ENCODE measurements around the gene CKMT1A. TPM values are rescaled to one million over a fixed set of nuclear protein-coding genes. Genes with fewer than 3 reads are reported as not detected.
"Not testable (repeated sequence)": the region's sequence is repeated elsewhere in the genome, so short reads cannot be mapped to it uniquely, and the experiment has no call there.

Gene CKMT1A
- total RNA-seq, 1 experiment from 2014 or later: 37.4 TPM

DNA sequence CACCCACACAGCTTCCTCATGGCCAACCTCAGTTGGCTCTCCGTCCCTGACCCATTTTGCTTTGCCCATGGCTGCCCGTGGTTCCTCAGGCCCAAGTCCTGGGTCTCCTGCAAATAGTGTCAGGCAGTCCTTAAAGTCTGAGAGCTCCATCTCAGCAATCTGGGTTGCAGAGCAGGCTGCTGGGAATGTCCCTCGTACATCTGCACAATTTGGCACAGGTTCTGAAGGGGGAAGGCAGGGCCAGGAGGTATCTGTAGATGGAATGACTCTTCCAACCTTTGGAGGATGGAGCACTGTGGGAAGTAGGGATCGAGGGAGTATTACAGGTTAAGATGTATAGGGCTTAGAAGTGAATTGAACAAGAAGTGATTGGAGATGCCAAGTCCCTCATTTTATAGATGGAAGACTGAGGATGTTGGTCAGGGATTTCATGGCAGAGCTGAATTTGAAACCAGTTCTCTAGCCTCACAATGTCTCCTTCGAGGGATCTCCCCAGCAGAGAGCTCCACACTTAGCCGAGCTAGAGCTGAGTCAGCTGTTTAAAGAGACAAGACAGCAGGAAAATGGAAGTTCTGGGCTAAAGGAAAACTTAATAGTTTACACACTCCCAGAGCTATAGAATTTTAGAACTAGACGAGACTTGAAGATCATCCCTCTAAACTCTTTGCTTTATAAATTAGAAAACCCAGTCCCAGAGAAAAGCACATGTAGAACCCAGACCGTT, 9.2 kb downstream of the CKMT1A start (continued):
- no peak for TF ChIP-seq HMGA2 (CRISPR knock-in tag; IDR thresholded peaks at IDR 0.05)
- TF ChIP-seq, protein P1, sequence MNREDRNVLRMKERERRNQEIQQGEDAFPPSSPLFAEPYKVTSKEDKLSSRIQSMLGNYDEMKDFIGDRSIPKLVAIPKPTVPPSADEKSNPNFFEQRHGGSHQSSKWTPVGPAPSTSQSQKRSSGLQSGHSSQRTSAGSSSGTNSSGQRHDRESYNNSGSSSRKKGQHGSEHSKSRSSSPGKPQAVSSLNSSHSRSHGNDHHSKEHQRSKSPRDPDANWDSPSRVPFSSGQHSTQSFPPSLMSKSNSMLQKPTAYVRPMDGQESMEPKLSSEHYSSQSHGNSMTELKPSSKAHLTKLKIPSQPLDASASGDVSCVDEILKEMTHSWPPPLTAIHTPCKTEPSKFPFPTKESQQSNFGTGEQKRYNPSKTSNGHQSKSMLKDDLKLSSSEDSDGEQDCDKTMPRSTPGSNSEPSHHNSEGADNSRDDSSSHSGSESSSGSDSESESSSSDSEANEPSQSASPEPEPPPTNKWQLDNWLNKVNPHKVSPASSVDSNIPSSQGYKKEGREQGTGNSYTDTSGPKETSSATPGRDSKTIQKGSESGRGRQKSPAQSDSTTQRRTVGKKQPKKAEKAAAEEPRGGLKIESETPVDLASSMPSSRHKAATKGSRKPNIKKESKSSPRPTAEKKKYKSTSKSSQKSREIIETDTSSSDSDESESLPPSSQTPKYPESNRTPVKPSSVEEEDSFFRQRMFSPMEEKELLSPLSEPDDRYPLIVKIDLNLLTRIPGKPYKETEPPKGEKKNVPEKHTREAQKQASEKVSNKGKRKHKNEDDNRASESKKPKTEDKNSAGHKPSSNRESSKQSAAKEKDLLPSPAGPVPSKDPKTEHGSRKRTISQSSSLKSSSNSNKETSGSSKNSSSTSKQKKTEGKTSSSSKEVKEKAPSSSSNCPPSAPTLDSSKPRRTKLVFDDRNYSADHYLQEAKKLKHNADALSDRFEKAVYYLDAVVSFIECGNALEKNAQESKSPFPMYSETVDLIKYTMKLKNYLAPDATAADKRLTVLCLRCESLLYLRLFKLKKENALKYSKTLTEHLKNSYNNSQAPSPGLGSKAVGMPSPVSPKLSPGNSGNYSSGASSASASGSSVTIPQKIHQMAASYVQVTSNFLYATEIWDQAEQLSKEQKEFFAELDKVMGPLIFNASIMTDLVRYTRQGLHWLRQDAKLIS (CRISPR knock-in tag; IDR thresholded peaks at IDR 0.05; ENCODE audit: borderline replicate concordance): no peak
- no peak for TF ChIP-seq NR3C1 (CRISPR knock-in tag; conservative IDR thresholded peaks at IDR 0.05; ENCODE audit: low read depth)

DNA sequence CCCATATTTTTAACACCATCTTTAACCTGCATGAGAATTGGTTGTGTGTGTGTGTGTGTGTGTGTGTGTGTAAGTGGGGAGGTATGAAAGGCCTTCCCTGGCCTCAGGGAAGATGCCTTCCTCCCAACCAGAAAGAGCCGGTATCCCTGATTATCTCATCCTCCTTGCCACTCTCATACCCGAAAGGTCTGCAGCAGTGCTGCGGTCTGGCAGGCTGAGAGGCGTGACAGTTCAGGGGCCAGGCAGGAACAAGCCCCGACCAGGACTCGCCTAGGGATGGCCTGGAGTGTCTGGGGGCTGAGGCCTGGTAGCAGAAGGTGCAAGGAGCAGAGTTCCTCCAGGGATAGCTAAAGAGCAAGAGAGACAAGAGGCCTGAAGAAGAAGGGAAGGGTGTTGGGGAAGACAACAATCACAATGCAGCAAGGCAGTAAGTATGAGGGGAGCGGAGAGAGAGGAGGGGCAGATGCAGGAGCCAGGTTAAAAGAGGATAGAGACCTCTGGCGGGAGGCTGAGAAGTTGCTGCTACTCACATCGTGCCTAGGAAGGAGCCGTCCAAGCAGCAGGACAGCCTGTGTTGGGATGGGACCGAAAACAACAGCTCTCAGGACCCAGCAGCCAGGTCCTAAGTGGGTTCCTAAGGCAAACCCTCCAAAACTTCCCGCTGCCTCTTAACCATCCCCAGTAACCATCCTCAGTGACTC, 16.9 kb downstream of the CKMT1A start:
- H3K36me3 Mint-ChIP-seq; H3K9me3 Mint-ChIP-seq; DNase-seq (ENCODE audit: low spot score); CTCF ChIA-PET; POLR2A ChIA-PET; H3K27ac Mint-ChIP-seq; H3K4me3 Mint-ChIP-seq; H3K27me3 Mint-ChIP-seq (ENCODE audit: low read depth); H3K4me1 Mint-ChIP-seq: not testable (repeated sequence)
- peak; percentile 25; the same call in 1 of the 2 replicates for ATAC-seq

DNA sequence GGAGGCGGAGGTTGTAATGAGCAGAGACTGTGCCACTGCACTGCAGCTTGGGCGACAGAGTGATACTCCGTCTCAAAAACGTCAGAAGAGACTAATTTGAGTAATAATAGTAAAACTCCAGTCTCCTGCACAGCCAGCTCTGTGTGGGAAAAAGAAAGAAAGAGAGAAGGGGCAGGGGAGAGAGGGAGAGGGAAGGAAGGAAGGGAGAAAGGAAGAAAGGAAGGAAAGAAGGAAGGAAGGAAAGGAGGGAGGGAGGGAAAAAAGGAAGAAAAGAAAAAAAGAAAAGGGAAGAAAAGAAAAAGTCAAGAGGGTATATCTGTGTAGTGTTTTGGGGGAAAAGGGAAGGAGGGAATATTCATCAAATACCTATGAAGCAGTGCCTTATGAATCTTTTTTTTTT, 29.5 kb downstream of the CKMT1A start:
- H3K4me3 Mint-ChIP-seq: no peak overlapping the region
- no peaks in the 10 kb centered on the region for H3K9me3 Mint-ChIP-seq
- ChIA-PET POLR2A (no interaction called here), CTCF (no interaction called here)
- H3K4me1 Mint-ChIP-seq: no peaks in the 10 kb centered on the region
- no peaks in the 10 kb centered on the region for H3K36me3 Mint-ChIP-seq
- H3K27me3 Mint-ChIP-seq (ENCODE audit: low read depth): no peaks in the 10 kb centered on the region
- DNase-seq (ENCODE audit: low spot score) (no peak), ATAC-seq (no peak)
- no peak overlapping the region for H3K27ac Mint-ChIP-seq
- TF ChIP-seq NR2C2 (CRISPR knock-in tag; IDR thresholded peaks at IDR 0.05): no peak
- no peak for TF ChIP-seq FOXJ3 (CRISPR knock-in tag; IDR thresholded peaks at IDR 0.05; ENCODE audit: borderline replicate concordance)
- TF ChIP-seq, protein P2, sequence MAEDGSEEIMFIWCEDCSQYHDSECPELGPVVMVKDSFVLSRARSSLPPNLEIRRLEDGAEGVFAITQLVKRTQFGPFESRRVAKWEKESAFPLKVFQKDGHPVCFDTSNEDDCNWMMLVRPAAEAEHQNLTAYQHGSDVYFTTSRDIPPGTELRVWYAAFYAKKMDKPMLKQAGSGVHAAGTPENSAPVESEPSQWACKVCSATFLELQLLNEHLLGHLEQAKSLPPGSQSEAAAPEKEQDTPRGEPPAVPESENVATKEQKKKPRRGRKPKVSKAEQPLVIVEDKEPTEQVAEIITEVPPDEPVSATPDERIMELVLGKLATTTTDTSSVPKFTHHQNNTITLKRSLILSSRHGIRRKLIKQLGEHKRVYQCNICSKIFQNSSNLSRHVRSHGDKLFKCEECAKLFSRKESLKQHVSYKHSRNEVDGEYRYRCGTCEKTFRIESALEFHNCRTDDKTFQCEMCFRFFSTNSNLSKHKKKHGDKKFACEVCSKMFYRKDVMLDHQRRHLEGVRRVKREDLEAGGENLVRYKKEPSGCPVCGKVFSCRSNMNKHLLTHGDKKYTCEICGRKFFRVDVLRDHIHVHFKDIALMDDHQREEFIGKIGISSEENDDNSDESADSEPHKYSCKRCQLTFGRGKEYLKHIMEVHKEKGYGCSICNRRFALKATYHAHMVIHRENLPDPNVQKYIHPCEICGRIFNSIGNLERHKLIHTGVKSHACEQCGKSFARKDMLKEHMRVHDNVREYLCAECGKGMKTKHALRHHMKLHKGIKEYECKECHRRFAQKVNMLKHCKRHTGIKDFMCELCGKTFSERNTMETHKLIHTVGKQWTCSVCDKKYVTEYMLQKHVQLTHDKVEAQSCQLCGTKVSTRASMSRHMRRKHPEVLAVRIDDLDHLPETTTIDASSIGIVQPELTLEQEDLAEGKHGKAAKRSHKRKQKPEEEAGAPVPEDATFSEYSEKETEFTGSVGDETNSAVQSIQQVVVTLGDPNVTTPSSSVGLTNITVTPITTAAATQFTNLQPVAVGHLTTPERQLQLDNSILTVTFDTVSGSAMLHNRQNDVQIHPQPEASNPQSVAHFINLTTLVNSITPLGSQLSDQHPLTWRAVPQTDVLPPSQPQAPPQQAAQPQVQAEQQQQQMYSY (CRISPR knock-in tag; IDR thresholded peaks at IDR 0.05): no peak
- no peak for TF ChIP-seq MYBL2 (CRISPR knock-in tag; IDR thresholded peaks at IDR 0.05)
- no peak for TF ChIP-seq TEAD4 (CRISPR knock-in tag; IDR thresholded peaks at IDR 0.05)
- TF ChIP-seq, protein P3, sequence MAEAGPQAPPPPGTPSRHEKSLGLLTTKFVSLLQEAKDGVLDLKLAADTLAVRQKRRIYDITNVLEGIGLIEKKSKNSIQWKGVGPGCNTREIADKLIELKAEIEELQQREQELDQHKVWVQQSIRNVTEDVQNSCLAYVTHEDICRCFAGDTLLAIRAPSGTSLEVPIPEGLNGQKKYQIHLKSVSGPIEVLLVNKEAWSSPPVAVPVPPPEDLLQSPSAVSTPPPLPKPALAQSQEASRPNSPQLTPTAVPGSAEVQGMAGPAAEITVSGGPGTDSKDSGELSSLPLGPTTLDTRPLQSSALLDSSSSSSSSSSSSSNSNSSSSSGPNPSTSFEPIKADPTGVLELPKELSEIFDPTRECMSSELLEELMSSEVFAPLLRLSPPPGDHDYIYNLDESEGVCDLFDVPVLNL (CRISPR knock-in tag; IDR thresholded peaks at IDR 0.05; ENCODE audit: borderline replicate concordance, low read depth): no peak
- TF ChIP-seq GTF2I (CRISPR knock-in tag; conservative IDR thresholded peaks at IDR 0.05): no peak
- TF ChIP-seq ZNF317 (CRISPR knock-in tag; IDR thresholded peaks at IDR 0.05; ENCODE audit: borderline replicate concordance, low read depth): no peak
- TF ChIP-seq ZNF138 (CRISPR knock-in tag; conservative IDR thresholded peaks at IDR 0.05): no peak
- TF ChIP-seq ESRRA (CRISPR knock-in tag; IDR thresholded peaks at IDR 0.05; ENCODE audit: borderline replicate concordance): no peak
- no peak for TF ChIP-seq RELA (CRISPR knock-in tag; IDR thresholded peaks at IDR 0.05; ENCODE audit: borderline replicate concordance)
- TF ChIP-seq, protein P4, sequence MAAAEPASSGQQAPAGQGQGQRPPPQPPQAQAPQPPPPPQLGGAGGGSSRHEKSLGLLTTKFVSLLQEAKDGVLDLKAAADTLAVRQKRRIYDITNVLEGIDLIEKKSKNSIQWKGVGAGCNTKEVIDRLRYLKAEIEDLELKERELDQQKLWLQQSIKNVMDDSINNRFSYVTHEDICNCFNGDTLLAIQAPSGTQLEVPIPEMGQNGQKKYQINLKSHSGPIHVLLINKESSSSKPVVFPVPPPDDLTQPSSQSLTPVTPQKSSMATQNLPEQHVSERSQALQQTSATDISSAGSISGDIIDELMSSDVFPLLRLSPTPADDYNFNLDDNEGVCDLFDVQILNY (CRISPR knock-in tag; IDR thresholded peaks at IDR 0.05): no peak
- TF ChIP-seq, protein P5, sequence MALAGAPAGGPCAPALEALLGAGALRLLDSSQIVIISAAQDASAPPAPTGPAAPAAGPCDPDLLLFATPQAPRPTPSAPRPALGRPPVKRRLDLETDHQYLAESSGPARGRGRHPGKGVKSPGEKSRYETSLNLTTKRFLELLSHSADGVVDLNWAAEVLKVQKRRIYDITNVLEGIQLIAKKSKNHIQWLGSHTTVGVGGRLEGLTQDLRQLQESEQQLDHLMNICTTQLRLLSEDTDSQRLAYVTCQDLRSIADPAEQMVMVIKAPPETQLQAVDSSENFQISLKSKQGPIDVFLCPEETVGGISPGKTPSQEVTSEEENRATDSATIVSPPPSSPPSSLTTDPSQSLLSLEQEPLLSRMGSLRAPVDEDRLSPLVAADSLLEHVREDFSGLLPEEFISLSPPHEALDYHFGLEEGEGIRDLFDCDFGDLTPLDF (CRISPR knock-in tag; IDR thresholded peaks at IDR 0.05): no peak
- no peak for TF ChIP-seq FOXK1 (CRISPR knock-in tag; IDR thresholded peaks at IDR 0.05)
- TF ChIP-seq, protein P6, sequence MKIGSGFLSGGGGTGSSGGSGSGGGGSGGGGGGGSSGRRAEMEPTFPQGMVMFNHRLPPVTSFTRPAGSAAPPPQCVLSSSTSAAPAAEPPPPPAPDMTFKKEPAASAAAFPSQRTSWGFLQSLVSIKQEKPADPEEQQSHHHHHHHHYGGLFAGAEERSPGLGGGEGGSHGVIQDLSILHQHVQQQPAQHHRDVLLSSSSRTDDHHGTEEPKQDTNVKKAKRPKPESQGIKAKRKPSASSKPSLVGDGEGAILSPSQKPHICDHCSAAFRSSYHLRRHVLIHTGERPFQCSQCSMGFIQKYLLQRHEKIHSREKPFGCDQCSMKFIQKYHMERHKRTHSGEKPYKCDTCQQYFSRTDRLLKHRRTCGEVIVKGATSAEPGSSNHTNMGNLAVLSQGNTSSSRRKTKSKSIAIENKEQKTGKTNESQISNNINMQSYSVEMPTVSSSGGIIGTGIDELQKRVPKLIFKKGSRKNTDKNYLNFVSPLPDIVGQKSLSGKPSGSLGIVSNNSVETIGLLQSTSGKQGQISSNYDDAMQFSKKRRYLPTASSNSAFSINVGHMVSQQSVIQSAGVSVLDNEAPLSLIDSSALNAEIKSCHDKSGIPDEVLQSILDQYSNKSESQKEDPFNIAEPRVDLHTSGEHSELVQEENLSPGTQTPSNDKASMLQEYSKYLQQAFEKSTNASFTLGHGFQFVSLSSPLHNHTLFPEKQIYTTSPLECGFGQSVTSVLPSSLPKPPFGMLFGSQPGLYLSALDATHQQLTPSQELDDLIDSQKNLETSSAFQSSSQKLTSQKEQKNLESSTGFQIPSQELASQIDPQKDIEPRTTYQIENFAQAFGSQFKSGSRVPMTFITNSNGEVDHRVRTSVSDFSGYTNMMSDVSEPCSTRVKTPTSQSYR (CRISPR knock-in tag; IDR thresholded peaks at IDR 0.05): no peak

Data from WTC11 (cell line).